Motor neuron (in vitro differentiated cells): Measurements from ENCODE around the gene GRB7. TPM values are rescaled to one million over a fixed set of nuclear protein-coding genes. Genes with fewer than 3 reads are reported as not detected.
"Not testable (repeated sequence)": the region's sequence is repeated elsewhere in the genome, so short reads cannot be mapped to it uniquely, and the experiment has no call there.

Experiments
- ATAC-seq, 8 experiments: fragments of 200-7000 bp; cut with Tn5 transposase; replicated peaks in 6 of 8; 2 replicates each; pipeline ENCODE4 v1.8.0; 2021; ENCODE audit warnings: mild to moderate bottlenecking in 8 of 8, moderate library complexity in 8 of 8
- H3K27ac ChIP-seq, 2 donors: fragments of 250-450 bp; sonication (Bioruptor Pico); 2 replicates each; pipeline ENCODE4 v1.9.0; 2021; ENCODE audit warnings: antibody characterized with exemption in 2 of 2, mild to moderate bottlenecking in 2 of 2, moderate library complexity in 1 of 2
- H3K4me1 ChIP-seq, 2 donors: fragments of 250-450 bp; sonication (Bioruptor Pico); replicated peaks in 1 of 2; 2 replicates each; pipeline ENCODE4 v1.6.1; 2021; ENCODE audit warnings: antibody characterized with exemption in 2 of 2, mild to moderate bottlenecking in 2 of 2, moderate library complexity in 1 of 2
- H3K4me3 ChIP-seq, 5 donors: fragments of 250-450 bp; sonication (Bioruptor Pico); 2 replicates each; pipeline ENCODE4 v1.9.0; 2021; ENCODE audit warnings: antibody characterized with exemption in 5 of 5, mild to moderate bottlenecking in 5 of 5, moderate library complexity in 4 of 5
- WGBS, 10 experiments: fragments of 450-650 bp; shearing (Covaris generic); methylation state at CpG; one replicate each; pipeline ENCODE4 v1.0.0; 2022; 5-methylcytosine and 5-hydroxymethylcytosine counted together
- in situ Hi-C, 9 experiments: fragments of 400-800 bp; cut with MboI; loops; one replicate each; pipeline ENCODE4 v1.15.0; 2021; ENCODE audit warnings: low sequenced_read_pairs in 9 of 9, low pct_unique_long_range_greater_than_20kb in 2 of 9; ENCODE audit not compliant: unreplicated experiment in 9 of 9
- total RNA-seq, 8 experiments: library from RNA; unstranded; fragments of 300-600 nt; gene quantifications; 2 replicates each; pipeline versions ENCODE4 v1.2.3 to v1.2.4, GENCODE V29; 2022

Gene GRB7
- total RNA-seq, 8 experiments from 2014 or later, result 0.83 to 2.6 (median 1.8) TPM; not detected in 3

DNA sequence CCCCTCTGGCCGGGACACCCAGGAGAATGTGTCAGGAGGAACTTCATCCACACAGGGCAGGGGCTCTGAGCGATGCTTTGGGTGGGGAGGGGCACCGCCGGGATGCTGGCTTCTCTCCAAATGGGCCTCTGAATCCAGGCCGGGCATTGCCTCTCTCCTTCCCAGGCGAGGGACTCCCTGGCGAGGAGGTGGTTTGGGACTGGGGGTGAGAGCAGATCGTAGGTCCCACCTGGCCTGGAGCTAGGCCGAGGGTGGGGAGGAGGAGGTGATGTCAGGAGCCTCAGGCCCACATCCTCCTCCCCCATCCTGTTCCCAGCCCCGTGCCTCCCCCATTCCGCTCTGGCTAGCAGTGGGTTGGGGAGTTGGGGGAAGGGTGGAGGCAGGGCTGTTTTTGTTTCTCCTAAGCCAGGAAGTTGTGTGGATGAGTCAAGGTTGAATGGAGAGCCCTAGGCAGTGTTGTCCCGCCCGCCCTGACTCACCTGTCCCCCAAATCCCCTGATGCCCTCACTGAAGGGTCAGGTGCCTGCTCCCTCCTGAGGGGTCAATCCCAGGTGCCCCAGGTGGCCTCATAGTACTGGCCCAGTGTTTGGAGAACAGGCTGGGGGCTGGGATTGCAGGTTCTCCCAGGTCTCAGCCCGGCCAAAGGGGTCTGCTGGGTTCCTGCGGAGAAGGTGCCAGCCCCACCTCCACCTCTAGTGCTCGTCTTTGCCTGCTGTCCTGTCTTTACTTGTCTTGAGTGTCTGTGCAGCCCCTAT is 2.8 kb downstream of the GRB7 start:
- no peak overlapping the region for H3K27ac ChIP-seq
- WGBS, 10 experiments, result 60 to 100% methylated on average over 1 to 2 of the region's 16 CpGs; no CpG with 5 or more reads in 8 of the 10 experiments
- H3K4me3 ChIP-seq, result no peak overlapping the region
- ATAC-seq, result peak in 2 of 8 experiments; percentile 28 to 49
- in situ Hi-C loops, result loop anchor here in 1 of 9 experiments (25.0 kb wide), 1 partner anchor 128 kb away; the partner anchor contains the start of gene NEUROD2
- H3K4me1 ChIP-seq, result peaks cover 8 to 24% of the 10 kb centered on the region in 2 donors

DNA sequence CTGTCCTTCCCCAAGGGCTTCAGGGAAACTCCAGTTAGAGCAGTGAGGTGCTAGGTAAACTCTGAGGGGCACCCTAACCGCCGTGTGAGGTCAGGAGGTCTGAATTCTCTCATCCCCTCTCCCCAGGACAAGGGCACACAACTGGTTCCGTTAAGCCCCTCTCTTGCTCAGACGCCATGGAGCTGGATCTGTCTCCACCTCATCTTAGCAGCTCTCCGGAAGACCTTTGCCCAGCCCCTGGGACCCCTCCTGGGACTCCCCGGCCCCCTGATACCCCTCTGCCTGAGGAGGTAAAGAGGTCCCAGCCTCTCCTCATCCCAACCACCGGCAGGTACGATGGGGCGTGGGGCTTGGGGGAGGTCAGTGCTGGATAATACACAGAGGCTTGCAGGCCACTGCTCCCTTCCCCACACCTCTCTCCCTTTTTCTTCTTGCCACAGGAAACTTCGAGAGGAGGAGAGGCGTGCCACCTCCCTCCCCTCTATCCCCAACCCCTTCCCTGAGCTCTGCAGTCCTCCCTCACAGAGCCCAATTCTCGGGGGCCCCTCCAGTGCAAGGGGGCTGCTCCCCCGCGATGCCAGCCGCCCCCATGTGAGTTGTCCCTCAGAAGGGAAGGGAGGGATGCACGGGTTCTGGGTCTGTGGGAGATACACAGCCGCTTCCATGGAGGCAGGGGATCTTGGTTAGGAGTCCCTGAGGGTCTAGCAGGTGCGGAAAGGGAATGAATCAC is 4.6 kb downstream of the GRB7 start:
- Histone ChIP-seq H3K27ac (no peak overlapping the region), H3K4me3 (no peak overlapping the region), H3K4me1 (peaks cover 8 to 24% of the 10 kb centered on the region in 2 donors)
- ATAC-seq, result no peak
- in situ Hi-C loops, result loop anchor here in 1 of 9 experiments (25.0 kb wide), 1 partner anchor 130 kb away; the partner anchor contains the start of gene NEUROD2
- WGBS, 10 experiments, result 40 to 90% methylated on average over 1 to 2 of the region's 18 CpGs; no CpG with 5 or more reads in 8 of the 10 experiments

DNA sequence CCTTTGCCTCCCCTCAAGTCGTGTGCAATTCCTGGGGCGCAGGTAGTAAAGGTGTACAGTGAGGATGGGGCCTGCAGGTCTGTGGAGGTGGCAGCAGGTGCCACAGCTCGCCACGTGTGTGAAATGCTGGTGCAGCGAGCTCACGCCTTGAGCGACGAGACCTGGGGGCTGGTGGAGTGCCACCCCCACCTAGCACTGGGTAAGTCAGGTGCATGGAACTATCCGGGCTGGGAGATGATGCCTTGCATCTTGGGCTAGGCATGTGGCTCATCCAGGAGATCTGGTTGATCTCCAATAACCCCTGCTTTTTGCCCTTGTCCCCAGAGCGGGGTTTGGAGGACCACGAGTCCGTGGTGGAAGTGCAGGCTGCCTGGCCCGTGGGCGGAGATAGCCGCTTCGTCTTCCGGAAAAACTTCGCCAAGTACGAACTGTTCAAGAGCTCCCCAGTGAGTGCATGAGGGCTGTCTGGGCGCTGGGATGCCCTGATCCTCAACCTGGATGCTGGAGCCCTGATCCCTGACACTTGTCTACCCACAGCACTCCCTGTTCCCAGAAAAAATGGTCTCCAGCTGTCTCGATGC is 5.2 kb downstream of the GRB7 start:
- no peak overlapping the region for H3K4me3 ChIP-seq
- no peak overlapping the region for H3K27ac ChIP-seq
- in situ Hi-C loops, result loop anchor here in 1 of 9 experiments (25.0 kb wide), 1 partner anchor 131 kb away; the partner anchor contains the start of gene NEUROD2
- peaks cover 8 to 24% of the 10 kb centered on the region in 2 donors for H3K4me1 ChIP-seq
- 40 to 89% (median 77%) methylated on average over 1 to 14 of the region's 21 CpGs; no CpG with 5 or more reads in 5 of the 10 experiments for WGBS, 10 experiments
- ATAC-seq, result no peak

DNA sequence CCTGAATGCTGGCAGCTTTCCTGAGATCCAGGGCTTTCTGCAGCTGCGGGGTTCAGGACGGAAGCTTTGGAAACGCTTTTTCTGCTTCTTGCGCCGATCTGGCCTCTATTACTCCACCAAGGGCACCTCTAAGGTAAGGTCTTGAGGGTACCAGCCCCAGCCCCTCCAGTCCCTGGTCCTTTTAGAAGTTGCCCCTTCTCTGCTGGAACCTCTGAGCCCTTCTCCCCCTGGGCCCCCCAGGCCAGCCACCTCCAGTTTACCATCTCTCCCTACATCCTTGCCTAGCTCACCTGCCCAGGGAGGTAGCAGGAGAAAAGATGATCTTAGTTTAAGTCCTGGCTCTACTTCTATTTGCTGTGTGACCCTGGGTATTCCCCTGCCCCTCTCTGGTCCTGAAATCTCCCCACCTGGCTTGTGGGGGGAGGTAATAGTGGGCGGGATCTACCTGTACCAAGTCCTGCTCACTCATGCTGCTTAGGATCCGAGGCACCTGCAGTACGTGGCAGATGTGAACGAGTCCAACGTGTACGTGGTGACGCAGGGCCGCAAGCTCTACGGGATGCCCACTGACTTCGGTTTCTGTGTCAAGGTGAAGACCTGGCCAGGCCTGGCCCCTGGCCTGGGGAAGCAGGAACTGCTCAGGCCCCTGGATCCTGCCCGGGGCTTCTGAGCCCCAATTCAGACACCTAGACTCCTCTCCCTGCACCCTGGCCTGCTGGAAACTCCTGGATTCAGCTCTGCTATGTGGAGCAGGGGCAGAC is 6.5 kb downstream of the GRB7 start:
- in situ Hi-C loops, result loop anchor here in 1 of 9 experiments (25.0 kb wide), 1 partner anchor 132 kb away; the partner anchor contains the start of gene NEUROD2
- Histone ChIP-seq H3K4me3 (no peak overlapping the region), H3K27ac (no peak overlapping the region), H3K4me1 (peaks cover 3 to 15% of the 10 kb centered on the region in 2 donors)
- ATAC-seq, result no peak
- WGBS, 10 experiments, result 40 to 100% (median 80%) methylated on average over 1 to 8 of the region's 16 CpGs; no CpG with 5 or more reads in 3 of the 10 experiments

DNA sequence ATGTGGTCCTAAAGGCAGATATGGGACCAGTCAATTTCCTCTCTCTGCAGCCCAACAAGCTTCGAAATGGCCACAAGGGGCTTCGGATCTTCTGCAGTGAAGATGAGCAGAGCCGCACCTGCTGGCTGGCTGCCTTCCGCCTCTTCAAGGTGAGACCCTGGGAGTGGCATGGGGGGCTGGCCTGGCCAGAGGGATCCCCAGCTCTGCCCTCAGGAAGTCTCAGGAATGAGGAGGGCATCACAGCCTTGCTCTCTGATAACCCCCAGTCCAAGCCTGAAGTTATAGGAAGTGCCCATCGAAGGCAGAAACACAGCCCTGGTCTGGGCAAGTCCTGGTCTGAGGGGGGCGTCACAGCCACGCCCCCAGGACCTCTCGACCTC is 7.1 kb downstream of the GRB7 start:
- H3K27ac ChIP-seq, result no peak overlapping the region
- H3K4me1 ChIP-seq, result peaks cover 0 to 9% of the 10 kb centered on the region in 2 donors
- no peak overlapping the region for H3K4me3 ChIP-seq
- ATAC-seq, result no peak
- in situ Hi-C loops, result loop anchor here in 1 of 9 experiments (25.0 kb wide), 1 partner anchor 133 kb away; the partner anchor contains the start of gene NEUROD2
- 20 to 84% (median 58%) methylated on average over 1 to 3 of the region's 8 CpGs; no CpG with 5 or more reads in 7 of the 10 experiments for WGBS, 10 experiments

DNA sequence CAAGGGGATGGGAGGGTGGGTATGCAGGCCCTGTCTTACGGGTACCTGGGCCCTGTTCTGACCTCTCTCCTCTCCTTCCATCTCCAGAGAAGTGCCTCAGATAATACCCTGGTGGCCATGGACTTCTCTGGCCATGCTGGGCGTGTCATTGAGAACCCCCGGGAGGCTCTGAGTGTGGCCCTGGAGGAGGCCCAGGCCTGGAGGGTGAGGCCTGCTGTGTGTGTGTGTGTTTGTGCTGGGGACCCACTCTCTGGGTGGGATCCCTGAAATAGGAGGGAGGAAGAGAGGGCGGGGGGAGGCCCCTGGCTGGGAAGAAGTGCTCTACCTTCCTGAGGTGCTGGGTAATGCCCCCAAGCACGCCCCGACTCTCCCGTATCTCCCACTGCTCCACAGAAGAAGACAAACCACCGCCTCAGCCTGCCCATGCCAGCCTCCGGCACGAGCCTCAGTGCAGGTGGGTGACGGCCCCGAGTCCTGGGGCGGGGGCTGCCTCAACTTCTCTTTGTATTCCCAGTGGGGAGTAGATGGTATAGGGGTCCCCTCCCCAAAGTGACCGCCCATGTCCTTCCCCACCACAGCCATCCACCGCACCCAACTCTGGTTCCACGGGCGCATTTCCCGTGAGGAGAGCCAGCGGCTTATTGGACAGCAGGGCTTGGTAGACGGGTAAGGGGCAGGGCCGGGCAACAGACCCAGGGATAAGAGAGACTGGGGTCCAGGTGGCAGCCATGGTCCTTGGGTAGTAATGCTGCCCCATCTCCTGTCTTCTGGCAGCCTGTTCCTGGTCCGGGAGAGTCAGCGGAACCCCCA is 7.8 kb downstream of the GRB7 start:
- Histone ChIP-seq H3K4me3 (no peak overlapping the region), H3K4me1 (peaks cover 0 to 2% of the 10 kb centered on the region in 2 donors), H3K27ac (no peak overlapping the region)
- in situ Hi-C loops, result loop anchor here in 1 of 9 experiments (25.0 kb wide), 1 partner anchor 133 kb away; the partner anchor contains the start of gene NEUROD2
- 80 to 90% (median 80%) methylated on average over 1 to 2 of the region's 23 CpGs; no CpG with 5 or more reads in 5 of the 10 experiments for WGBS, 10 experiments
- no peak for ATAC-seq

DNA sequence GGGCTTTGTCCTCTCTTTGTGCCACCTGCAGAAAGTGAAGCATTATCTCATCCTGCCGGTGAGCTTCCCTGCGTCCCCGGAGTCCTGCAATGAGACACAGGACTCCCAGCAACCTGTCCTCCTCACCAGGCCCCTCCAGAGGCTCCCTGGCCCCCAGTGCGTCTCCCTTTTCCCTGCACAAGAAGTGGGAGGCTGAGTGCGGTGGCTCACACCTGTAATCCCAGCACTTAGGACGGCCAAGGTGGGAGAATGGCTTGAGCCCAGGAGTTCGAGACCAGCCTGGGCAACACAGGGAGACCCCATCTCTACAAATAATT is 8.4 kb downstream of the GRB7 start:
- no peaks in the 10 kb centered on the region for H3K4me1 ChIP-seq
- 67 to 100% (median 98%) methylated on average over 1 to 5 of the region's 7 CpGs; no CpG with 5 or more reads in 3 of the 10 experiments for WGBS, 10 experiments
- ATAC-seq, result no peak
- H3K27ac ChIP-seq, result no peak overlapping the region
- in situ Hi-C loops, result loop anchor here in 1 of 9 experiments (25.0 kb wide), 1 partner anchor 134 kb away; the partner anchor contains the start of gene NEUROD2
- H3K4me3 ChIP-seq, result no peak overlapping the region

DNA sequence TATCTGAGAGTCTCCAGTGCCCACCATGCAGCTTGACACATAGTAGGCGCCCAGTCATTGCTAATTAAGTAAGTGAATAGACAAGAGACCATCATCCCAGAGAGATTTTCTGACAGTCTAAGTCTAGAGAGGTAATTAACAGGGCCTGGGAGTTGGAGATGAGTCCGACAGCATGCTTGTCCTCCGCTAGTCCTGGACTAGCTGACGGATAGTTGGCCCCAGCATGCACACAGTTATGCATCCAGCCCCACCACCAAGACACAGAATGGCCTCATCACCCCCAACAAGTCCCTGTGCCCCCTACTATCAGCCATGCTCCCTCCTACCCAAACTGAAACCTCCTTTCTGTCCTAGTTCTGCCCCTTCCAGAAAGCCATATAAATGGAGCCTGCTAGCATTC is 10.0 kb downstream of the GRB7 start:
- no peak overlapping the region for H3K27ac ChIP-seq
- in situ Hi-C loops, result loop anchor here in 1 of 9 experiments (25.0 kb wide), 1 partner anchor 135 kb away; the partner anchor contains the start of gene NEUROD2
- no peak overlapping the region for H3K4me3 ChIP-seq
- no peak for ATAC-seq
- WGBS, 10 experiments, result 20 to 100% (median 72%) methylated on average over 1 to 4 of the region's 4 CpGs; no CpG with 5 or more reads in 6 of the 10 experiments
- no peaks in the 10 kb centered on the region for H3K4me1 ChIP-seq

DNA sequence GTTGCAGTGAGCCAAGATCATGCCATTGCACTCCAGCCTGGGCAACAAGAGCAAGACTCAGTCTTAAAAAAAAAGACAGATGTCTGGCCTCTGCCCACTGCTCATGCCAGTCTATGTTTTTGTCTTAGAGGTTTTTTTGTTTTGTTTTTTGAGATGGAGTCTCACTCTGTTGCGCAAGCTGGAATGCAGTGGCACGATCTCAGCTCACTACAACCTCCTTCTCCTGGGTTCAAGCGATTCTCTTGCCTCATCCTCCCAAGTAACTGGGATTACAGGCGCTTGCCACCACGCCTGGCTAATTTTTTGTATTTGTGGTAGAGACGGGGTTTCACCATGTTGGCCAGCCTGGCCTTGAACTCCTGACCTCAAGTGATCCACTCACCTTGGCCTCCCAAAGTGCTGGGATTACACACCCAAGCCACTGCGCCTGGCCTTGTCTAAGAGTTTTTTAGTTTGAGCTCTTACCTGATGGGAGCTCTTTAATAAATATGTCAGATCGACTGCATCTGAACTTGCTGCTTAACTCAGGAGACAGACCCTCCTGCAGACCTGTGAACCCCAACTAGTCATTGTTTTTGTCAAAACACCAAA is 10.8 kb downstream of the GRB7 start:
- H3K4me3 ChIP-seq, H3K27ac ChIP-seq, H3K4me1 ChIP-seq, ATAC-seq: not testable (repeated sequence)
- in situ Hi-C loops, result loop anchor here in 1 of 9 experiments (25.0 kb wide), 1 partner anchor 136 kb away; the partner anchor contains the start of gene NEUROD2
- WGBS, 10 experiments, result 43 to 100% (median 83%) methylated on average over 1 to 7 of the region's 8 CpGs; no CpG with 5 or more reads in 2 of the 10 experiments

DNA sequence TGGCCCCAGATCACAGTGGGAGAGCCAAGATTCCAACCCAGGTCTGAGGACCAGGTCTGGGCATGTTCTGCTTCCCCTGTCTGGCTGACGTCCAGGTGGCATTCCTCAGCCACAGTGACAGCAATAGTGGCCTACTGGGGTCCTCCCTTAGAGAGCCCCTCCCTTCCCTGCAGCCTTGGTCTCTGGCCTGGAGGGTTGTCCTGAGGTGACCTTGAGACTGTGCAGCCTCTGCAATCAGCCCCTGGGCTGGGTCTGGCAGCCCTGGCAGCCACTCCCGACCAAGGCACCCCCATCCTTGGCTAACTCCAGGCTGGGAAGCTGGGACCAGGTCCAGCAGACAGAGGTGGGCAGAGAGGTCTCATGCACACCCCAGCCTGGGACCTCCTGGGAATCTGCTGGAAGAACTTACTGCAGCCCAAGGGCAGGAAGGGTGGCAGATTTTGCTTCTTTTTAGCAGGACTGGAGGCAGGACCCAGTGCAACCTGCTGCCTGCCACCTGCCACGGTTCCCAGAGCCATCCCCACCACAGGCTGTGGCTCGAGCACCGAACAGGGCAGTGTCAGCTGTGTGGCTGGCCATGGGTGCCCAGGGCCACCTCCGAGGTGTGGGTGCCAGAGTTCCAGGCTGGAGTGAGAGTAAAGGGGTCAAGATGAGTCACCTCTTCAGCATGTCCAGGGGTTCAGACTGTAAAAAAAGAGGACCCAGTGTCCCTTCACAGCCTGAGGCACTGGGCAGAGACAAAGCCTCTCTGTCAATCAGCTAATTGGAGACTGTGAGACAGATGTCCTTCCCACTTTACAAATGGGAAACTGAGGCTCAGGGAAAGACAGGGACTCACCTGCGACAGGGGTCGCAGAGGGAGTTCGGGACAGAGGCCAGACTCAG is 12.6 kb downstream of the GRB7 start:
- 0 to 90% (median 73%) methylated on average over 1 to 5 of the region's 9 CpGs; no CpG with 5 or more reads in 3 of the 10 experiments for whole genome bisulfite sequencing, 10 experiments
- H3K27ac ChIP-seq, result no peak overlapping the region
- no peak overlapping the region for H3K4me3 ChIP-seq
- in situ Hi-C loops, result loop anchor here in 1 of 9 experiments (10.0 kb wide), 1 partner anchor 126 kb away; the partner anchor contains the start of gene PPP1R1B
- no peak for ATAC-seq
- H3K4me1 ChIP-seq, result peaks cover 0 to 3% of the 10 kb centered on the region in 2 donors
